Kidney epithelial cell (primary cell): ENCODE data around the gene ERBB3. TPM values are rescaled to one million over a fixed set of nuclear protein-coding genes. Genes with fewer than 3 reads are reported as not detected.

ENCODE experiments used
- DNase-seq: peaks from one replicate; pipeline ENCODE4 v3.0.0-alpha.2; 2010; ENCODE audit warnings: low read depth
- H3K27me3 ChIP-seq: 2 replicates; pipeline ENCODE4 v1.6.0; 2011; ENCODE audit warnings: low read length; ENCODE audit not compliant: control insufficient read depth, insufficient read depth
- H3K36me3 ChIP-seq: 2 replicates; pipeline ENCODE4 v1.5.1; 2011; ENCODE audit warnings: low read length; ENCODE audit not compliant: control insufficient read depth, insufficient read depth
- H3K4me3 ChIP-seq: 2 replicates; pipeline ENCODE4 v1.5.1; 2011; ENCODE audit warnings: low read depth, mild to moderate bottlenecking, control low read depth, low read length
- CTCF ChIP-seq: IDR thresholded peaks from 2 replicates; pipeline ENCODE4 v1.5.1; 2011; ENCODE audit warnings: mild to moderate bottlenecking, moderate library complexity, low read length, control low read depth, inconsistent platforms; ENCODE audit not compliant: insufficient read depth, poor library complexity, severe bottlenecking
- total RNA-seq: library from RNA; depleted of rRNA; stranded (reverse); fragments of >200 nt; gene quantifications from 2 replicates; pipeline ENCODE4 v1.2.3, GENCODE V29; 2015

ERBB3 gene
- total RNA-seq, 1 donor from 2014 or later: 17.3 TPM

- TF ChIP-seq CTCF: no peak
- Histone ChIP-seq H3K36me3 (peaks cover 3% of the 10 kb centered on the region), H3K4me3 (peak overlapping the region; percentile 97), H3K27me3 (no peaks in the 10 kb centered on the region)
- no peak for DNase-seq
These were observed 49.4 kb downstream of the ERBB3 start for GRCh38 chr12:56129206-56129941.

GRCh38 chr12:56129942-56130495 is 50.1 kb downstream of the ERBB3 start:
- peak overlapping the region; percentile 97 for H3K4me3 ChIP-seq
- no peak for TF ChIP-seq CTCF
- H3K27me3 ChIP-seq: no peaks in the 10 kb centered on the region
- no peak for DNase-seq
- H3K36me3 ChIP-seq: peaks cover 3% of the 10 kb centered on the region

- no peak for DNase-seq
- TF ChIP-seq CTCF: no peak
- no peaks in the 10 kb centered on the region for H3K27me3 ChIP-seq
- no peak overlapping the region for H3K4me3 ChIP-seq
- H3K36me3 ChIP-seq: peaks cover 3% of the 10 kb centered on the region
These were observed 50.9 kb downstream of the ERBB3 start for GRCh38 chr12:56130876-56131275.

GRCh38 chr12:56134897-56135296 is 54.9 kb downstream of the ERBB3 start:
- Histone ChIP-seq H3K27me3 (no peaks in the 10 kb centered on the region), H3K36me3 (peaks cover 3% of the 10 kb centered on the region), H3K4me3 (no peak overlapping the region)
- DNase-seq: no peak
- TF ChIP-seq CTCF: no peak

GRCh38 chr12:56137853-56138571 is 58.0 kb downstream of the ERBB3 start:
- Histone ChIP-seq H3K4me3 (no peak overlapping the region), H3K36me3 (peaks cover 4% of the 10 kb centered on the region), H3K27me3 (no peaks in the 10 kb centered on the region)
- no peak for DNase-seq
- TF ChIP-seq CTCF: no peak
